RWPE2 (cell line): ENCODE measurements around the gene POMC.

ENCODE experiments used
- ATAC-seq: fragments of 200-7000 bp; cut with Tn5 transposase; 3 replicates; pipeline ENCODE4 v1.9.1; 2021; ENCODE audit warnings: low read depth
- DNase-seq: peaks from one replicate; pipeline ENCODE4 v3.0.0-alpha.2; 2020; ENCODE audit warnings: low spot score
- H3K27ac ChIP-seq: fragments of 450-650 bp; 2 replicates; pipeline ENCODE4 v1.5.1; 2017; ENCODE audit warnings: mild to moderate bottlenecking; ENCODE audit not compliant: poor library complexity, severe bottlenecking
- H3K27me3 ChIP-seq: fragments of 250-450 bp; sonication (Bioruptor Pico); 2 replicates; pipeline ENCODE4 v1.5.1; 2021; ENCODE audit warnings: mild to moderate bottlenecking, moderate library complexity; ENCODE audit not compliant: insufficient read depth, poor library complexity, severe bottlenecking
- H3K36me3 ChIP-seq: fragments of 250-450 bp; sonication (Bioruptor Pico); 2 replicates; pipeline ENCODE4 v1.5.1; 2020; ENCODE audit warnings: low read depth, mild to moderate bottlenecking, moderate library complexity
- H3K4me1 ChIP-seq: fragments of 250-450 bp; sonication (Bioruptor Pico); 2 replicates; pipeline ENCODE4 v1.5.1; 2021; ENCODE audit warnings: mild to moderate bottlenecking, moderate library complexity; ENCODE audit not compliant: insufficient read depth, poor library complexity, severe bottlenecking
- H3K4me3 ChIP-seq: fragments of 250-450 bp; sonication (Bioruptor Pico); 2 replicates; pipeline ENCODE4 v1.5.1; 2021; ENCODE audit warnings: mild to moderate bottlenecking, moderate library complexity; ENCODE audit not compliant: severe bottlenecking
- H3K9me3 ChIP-seq: fragments of 250-450 bp; sonication (Bioruptor Pico); 2 replicates; pipeline ENCODE4 v1.5.1; 2021; ENCODE audit warnings: mild to moderate bottlenecking, moderate library complexity; ENCODE audit not compliant: severe bottlenecking
- TF ChIP-seq, protein P1 (sequence below): fragments of 450-650 bp; IDR thresholded peaks from one replicate; pipeline ENCODE4 v1.5.1; 2017; ENCODE audit warnings: mild to moderate bottlenecking, moderate library complexity; ENCODE audit not compliant: poor library complexity, severe bottlenecking

The POMC gene

DNA sequence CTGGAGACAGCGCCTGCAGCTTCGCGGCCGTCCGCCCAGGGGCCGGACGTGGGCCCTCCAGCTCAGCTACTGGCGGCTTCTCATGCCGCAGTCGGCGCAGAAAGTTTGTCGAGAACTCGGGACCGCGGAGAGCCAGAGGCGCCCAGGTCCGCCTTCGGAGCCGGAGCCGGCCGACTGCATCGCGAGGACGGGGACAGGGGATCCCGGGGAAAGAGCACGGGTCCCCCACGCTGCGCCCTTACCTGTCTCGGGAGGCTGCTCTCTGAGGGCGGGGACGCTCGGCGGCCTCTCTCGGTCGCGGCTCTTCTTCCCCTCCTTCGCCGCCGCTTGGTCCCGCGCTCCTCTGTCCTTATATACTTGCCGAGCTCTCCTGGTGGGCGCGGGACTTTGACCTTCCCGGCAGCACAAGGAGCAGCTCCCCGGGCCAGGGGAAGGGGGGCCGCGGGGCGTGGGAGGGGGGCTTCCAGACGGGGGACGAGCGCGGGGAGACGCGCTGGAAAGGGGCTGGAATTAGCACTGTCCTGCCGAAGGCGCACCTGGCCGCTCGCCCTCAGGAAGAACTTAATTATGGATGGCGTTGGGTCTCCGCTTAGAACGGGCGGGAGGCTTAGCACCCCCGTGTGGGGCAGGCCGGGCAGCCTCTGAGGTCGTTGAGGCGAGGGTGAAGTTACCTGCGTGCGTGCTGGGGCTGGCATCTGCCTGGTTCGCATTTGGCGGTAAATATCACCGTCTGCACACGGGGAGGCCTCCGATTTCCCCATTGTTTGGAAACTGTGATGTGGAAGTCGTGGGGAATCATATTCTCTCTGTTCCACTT is at the start of gene POMC:
Gene POMC, minus strand, starts transcription at position 325 of the 817 bp plus-strand sequence. CDS start 3,808 bp downstream, outside the sequence.
- peak within 1 kb of the TSS; percentile 18 for H3K4me3 ChIP-seq
- no peak within 1 kb of the TSS for H3K27ac ChIP-seq
- no peaks in the 10 kb centered on the region for H3K36me3 ChIP-seq
- peaks cover 33% of the 10 kb centered on the region for H3K27me3 ChIP-seq
- no peak for DNase-seq
- peak; percentile 73 for ATAC-seq
- H3K9me3 ChIP-seq: no peaks in the 10 kb centered on the region
- TF ChIP-seq, protein P1, sequence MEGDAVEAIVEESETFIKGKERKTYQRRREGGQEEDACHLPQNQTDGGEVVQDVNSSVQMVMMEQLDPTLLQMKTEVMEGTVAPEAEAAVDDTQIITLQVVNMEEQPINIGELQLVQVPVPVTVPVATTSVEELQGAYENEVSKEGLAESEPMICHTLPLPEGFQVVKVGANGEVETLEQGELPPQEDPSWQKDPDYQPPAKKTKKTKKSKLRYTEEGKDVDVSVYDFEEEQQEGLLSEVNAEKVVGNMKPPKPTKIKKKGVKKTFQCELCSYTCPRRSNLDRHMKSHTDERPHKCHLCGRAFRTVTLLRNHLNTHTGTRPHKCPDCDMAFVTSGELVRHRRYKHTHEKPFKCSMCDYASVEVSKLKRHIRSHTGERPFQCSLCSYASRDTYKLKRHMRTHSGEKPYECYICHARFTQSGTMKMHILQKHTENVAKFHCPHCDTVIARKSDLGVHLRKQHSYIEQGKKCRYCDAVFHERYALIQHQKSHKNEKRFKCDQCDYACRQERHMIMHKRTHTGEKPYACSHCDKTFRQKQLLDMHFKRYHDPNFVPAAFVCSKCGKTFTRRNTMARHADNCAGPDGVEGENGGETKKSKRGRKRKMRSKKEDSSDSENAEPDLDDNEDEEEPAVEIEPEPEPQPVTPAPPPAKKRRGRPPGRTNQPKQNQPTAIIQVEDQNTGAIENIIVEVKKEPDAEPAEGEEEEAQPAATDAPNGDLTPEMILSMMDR: no peak
- no peaks in the 10 kb centered on the region for H3K4me1 ChIP-seq

DNA sequence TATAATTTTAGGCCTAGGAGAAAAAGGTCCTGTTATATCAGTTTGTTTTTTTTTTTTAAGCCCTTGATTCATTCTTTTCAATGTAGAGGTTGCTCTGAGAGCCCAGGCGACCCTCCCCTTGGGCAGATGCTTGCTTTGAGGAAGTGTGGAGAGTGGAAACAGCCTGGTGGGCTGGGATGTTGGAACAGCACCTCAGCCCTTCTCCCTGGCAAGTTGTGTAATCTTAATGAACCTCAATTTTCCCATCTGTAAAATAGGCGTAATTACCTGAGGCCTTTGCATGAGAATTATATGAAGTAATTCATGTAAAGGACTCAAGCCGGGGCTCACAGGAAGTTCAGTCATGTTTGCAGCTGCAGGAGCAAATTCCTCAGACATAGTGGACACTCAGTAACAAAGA is 49.7 kb upstream of the POMC start:
- TF ChIP-seq, protein P1: no peak
- Histone ChIP-seq H3K27ac (no peak overlapping the region), H3K4me1 (no peaks in the 10 kb centered on the region), H3K36me3 (no peaks in the 10 kb centered on the region), H3K27me3 (no peaks in the 10 kb centered on the region), H3K4me3 (no peak overlapping the region), H3K9me3 (no peaks in the 10 kb centered on the region)
- ATAC-seq (no peak), DNase-seq (no peak)

DNA sequence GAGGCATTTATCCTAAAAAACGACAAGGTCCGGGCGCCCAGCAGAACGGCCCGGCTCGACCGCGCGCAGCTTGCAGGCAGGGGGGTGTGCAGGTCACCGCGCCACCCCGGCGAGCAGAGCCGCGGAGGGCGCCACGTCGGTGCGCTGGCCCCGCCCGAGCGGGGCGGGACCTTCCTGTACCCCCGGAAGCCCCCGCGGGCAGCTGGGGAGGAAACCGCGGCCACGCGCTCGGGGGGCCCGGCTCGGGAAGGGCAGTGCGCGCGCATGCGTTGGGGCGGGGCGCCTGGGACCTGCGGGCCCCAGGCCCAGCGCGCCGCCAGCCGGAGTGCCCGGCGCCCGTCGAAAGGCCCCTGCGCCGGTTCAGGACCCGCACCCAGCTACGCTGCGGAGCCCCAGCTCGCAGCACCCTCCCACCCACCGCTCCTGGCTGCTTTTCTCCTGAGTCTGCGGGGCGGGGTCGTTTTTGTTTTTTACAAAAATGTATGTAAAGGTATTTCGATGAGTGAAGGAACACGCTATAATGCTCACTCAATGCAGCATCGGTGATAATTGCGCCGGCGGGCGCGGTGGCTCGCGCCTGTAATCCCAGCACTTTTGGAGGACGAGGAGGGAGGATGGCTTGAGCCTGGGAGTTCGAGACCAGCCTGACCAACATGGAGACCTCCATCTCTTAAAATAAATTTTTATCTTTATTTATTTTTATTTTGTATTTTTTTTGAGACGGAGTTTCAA is 47.7 kb upstream of the POMC start:
- H3K4me3 ChIP-seq: peak overlapping the region; percentile 25
- TF ChIP-seq, protein P1: no peak
- ATAC-seq (no peak), DNase-seq (no peak)
- H3K4me1 ChIP-seq: no peaks in the 10 kb centered on the region
- no peaks in the 10 kb centered on the region for H3K27me3 ChIP-seq
- H3K27ac ChIP-seq: no peak overlapping the region
- H3K36me3 ChIP-seq: no peaks in the 10 kb centered on the region
- no peaks in the 10 kb centered on the region for H3K9me3 ChIP-seq

DNA sequence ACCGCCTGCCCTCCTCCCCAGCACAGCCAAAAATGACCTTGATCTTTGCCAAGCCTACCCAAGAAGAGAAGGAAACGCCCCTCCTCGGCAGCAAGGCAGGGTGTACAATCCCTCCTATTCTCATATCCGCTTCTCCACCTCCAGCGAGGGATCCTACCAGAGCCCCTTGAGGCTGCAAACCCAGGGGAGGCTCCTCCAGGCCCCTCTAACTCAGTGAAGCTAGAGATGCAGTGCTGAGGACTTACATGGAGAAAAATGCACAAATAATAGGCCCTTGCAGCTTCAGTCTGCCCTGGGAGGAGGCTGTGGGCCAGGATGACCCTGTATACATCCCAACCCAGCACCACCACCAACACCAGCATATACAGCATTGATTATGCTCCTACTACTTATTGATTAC is 46.9 kb upstream of the POMC start:
- H3K9me3 ChIP-seq: no peaks in the 10 kb centered on the region
- H3K36me3 ChIP-seq: no peaks in the 10 kb centered on the region
- DNase-seq: no peak
- H3K4me1 ChIP-seq: no peaks in the 10 kb centered on the region
- H3K27ac ChIP-seq: no peak overlapping the region
- no peak for ATAC-seq
- no peaks in the 10 kb centered on the region for H3K27me3 ChIP-seq
- H3K4me3 ChIP-seq: no peak overlapping the region
- TF ChIP-seq, protein P1: no peak
